HG03565 (cell line): ENCODE measurements around the gene AOAH.

Experiments used
- ATAC-seq: cut with Tn5 transposase; IDR thresholded peaks from one replicate; pipeline ENCODE4 v1.9.1; 2021; ENCODE audit warnings: mild to moderate bottlenecking, moderate library complexity; ENCODE audit not compliant: unreplicated experiment

AOAH gene

GRCh38 chr7:36723951-36724664 is at the start of gene AOAH:
TSS of gene AOAH (minus strand) at chr7:36724494. CDS start at chr7:36724148, 346 bp downstream.
- ATAC-seq, result peak; percentile 95

- no peak for ATAC-seq
Observed at GRCh38 chr7:36766451-36766850, 42.2 kb upstream of the AOAH start.

- no peak for ATAC-seq
Observed at GRCh38 chr7:36765605-36766004, 41.3 kb upstream of the AOAH start.

GRCh38 chr7:36764929-36765328 is 40.6 kb upstream of the AOAH start:
- no peak for ATAC-seq

GRCh38 chr7:36763132-36763816 is 39.0 kb upstream of the AOAH start:
- ATAC-seq, result no peak

GRCh38 chr7:36762394-36762793 is 38.1 kb upstream of the AOAH start:
- ATAC-seq, result no peak

GRCh38 chr7:36761835-36762234 is 37.5 kb upstream of the AOAH start:
- ATAC-seq, result no peak

GRCh38 chr7:36760856-36761762 is 36.8 kb upstream of the AOAH start:
- no peak for ATAC-seq

- ATAC-seq, result no peak
Observed at GRCh38 chr7:36758879-36759278, 34.6 kb upstream of the AOAH start.

GRCh38 chr7:36755484-36755883 is 31.2 kb upstream of the AOAH start:
- no peak for ATAC-seq

GRCh38 chr7:36752026-36752711 is 27.9 kb upstream of the AOAH start:
- ATAC-seq, result no peak

- ATAC-seq, result no peak
Observed at GRCh38 chr7:36750451-36750850, 26.2 kb upstream of the AOAH start.

GRCh38 chr7:36749282-36749960 is 25.1 kb upstream of the AOAH start:
- no peak for ATAC-seq

- ATAC-seq, result no peak
Observed at GRCh38 chr7:36748017-36748487, 23.8 kb upstream of the AOAH start.

GRCh38 chr7:36747280-36748016 is 23.2 kb upstream of the AOAH start:
- ATAC-seq, result no peak

- no peak for ATAC-seq
Observed at GRCh38 chr7:36746347-36746746, 22.1 kb upstream of the AOAH start.

GRCh38 chr7:36742911-36743775 is 18.8 kb upstream of the AOAH start:
- ATAC-seq, result no peak

GRCh38 chr7:36741866-36742265 is 17.6 kb upstream of the AOAH start:
- ATAC-seq, result no peak

- no peak for ATAC-seq
Observed at GRCh38 chr7:36739351-36739750, 15.1 kb upstream of the AOAH start.
